ENCODE measurements around the gene PHLPP1.

PHLPP1 gene

GRCh38 chr18:62959481-62959880 is 244.1 kb downstream of the PHLPP1 start:
- Histone ChIP-seq H3K9me3 (ENCODE audit: control insufficient read depth in 1 of 2, low read length in 2 of 2) (no peaks in the 10 kb centered on the region), H3K9ac (ENCODE audit: low read depth in 1 of 2, low read length in 2 of 2) (no peak overlapping the region), H3K27me3 (ENCODE audit: control insufficient read depth in 1 of 2, insufficient read depth in 2 of 2, low read length in 2 of 2) (no peaks in the 10 kb centered on the region), H3K36me3 (ENCODE audit: control insufficient read depth in 1 of 2, insufficient read depth in 2 of 2, low read length in 2 of 2) (peaks cover 9 to 20% of the 10 kb centered on the region in 2 donors), H3K4me1 (ENCODE audit: control insufficient read depth in 1 of 2, insufficient read depth in 2 of 2, low read length in 2 of 2) (peaks cover 0 to 11% of the 10 kb centered on the region in 2 donors), H3K27ac (ENCODE audit: low read depth, low read length) (no peak overlapping the region), H3K4me3 (ENCODE audit: low read depth in 1 of 2, low read length in 2 of 2) (no peak overlapping the region)

DNA sequence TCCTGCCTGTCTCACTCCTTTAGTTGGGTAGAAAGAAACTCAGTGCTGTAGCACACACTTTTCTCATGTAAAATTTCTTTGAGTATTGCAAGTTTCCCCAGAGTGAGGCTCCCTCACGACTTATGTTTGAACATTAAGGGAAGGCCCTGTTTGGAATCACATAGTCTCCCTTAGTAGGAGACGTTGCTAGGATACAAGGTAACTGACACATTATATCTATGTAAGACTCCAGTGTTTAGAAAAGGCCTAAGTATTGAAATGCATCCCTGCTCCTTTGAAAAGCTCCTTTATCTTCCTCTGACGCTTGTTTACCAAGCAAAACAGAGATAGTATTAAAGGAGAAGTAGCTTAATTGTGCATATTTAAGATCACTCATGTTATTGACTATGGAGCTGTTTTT is 248.2 kb downstream of the PHLPP1 start:
- Histone ChIP-seq H3K27ac (ENCODE audit: low read depth, low read length) (no peak overlapping the region), H3K27me3 (ENCODE audit: control insufficient read depth in 1 of 2, insufficient read depth in 2 of 2, low read length in 2 of 2) (no peaks in the 10 kb centered on the region), H3K4me3 (ENCODE audit: low read depth in 1 of 2, low read length in 2 of 2) (no peak overlapping the region), H3K9ac (ENCODE audit: low read depth in 1 of 2, low read length in 2 of 2) (no peak overlapping the region), H3K36me3 (ENCODE audit: control insufficient read depth in 1 of 2, insufficient read depth in 2 of 2, low read length in 2 of 2) (peaks cover 5 to 7% of the 10 kb centered on the region in 2 donors), H3K4me1 (ENCODE audit: control insufficient read depth in 1 of 2, insufficient read depth in 2 of 2, low read length in 2 of 2) (peaks cover 0 to 11% of the 10 kb centered on the region in 2 donors), H3K9me3 (ENCODE audit: control insufficient read depth in 1 of 2, low read length in 2 of 2) (no peaks in the 10 kb centered on the region)

DNA sequence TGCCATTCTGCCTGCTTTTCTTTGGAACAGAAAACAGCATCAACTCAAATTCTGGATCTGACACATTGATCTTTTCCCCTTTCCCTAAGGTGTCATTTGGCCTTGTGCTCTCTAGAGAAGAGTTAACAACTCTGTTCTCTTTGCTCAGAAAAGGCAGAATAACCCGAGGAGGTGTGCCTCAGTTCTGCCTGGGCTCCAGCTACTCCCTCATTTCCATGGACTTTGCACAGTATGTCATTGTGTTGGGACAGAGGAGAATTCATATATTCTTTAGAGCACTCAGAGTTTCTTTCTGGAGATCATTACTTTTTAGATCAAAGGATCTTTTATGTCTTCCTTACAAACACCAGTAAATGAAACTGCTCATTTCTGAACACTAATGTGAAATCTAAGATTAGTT is 249.1 kb downstream of the PHLPP1 start:
- H3K4me3 ChIP-seq (ENCODE audit: low read depth in 1 of 2, low read length in 2 of 2) = no peak overlapping the region
- H3K27ac ChIP-seq (ENCODE audit: low read depth, low read length) = no peak overlapping the region
- peaks cover 0 to 11% of the 10 kb centered on the region in 2 donors for H3K4me1 ChIP-seq (ENCODE audit: control insufficient read depth in 1 of 2, insufficient read depth in 2 of 2, low read length in 2 of 2)
- no peaks in the 10 kb centered on the region for H3K9me3 ChIP-seq (ENCODE audit: control insufficient read depth in 1 of 2, low read length in 2 of 2)
- H3K27me3 ChIP-seq (ENCODE audit: control insufficient read depth in 1 of 2, insufficient read depth in 2 of 2, low read length in 2 of 2) = no peaks in the 10 kb centered on the region
- H3K36me3 ChIP-seq (ENCODE audit: control insufficient read depth in 1 of 2, insufficient read depth in 2 of 2, low read length in 2 of 2) = peaks cover 0 to 3% of the 10 kb centered on the region in 2 donors
- no peak overlapping the region for H3K9ac ChIP-seq (ENCODE audit: low read depth in 1 of 2, low read length in 2 of 2)

DNA sequence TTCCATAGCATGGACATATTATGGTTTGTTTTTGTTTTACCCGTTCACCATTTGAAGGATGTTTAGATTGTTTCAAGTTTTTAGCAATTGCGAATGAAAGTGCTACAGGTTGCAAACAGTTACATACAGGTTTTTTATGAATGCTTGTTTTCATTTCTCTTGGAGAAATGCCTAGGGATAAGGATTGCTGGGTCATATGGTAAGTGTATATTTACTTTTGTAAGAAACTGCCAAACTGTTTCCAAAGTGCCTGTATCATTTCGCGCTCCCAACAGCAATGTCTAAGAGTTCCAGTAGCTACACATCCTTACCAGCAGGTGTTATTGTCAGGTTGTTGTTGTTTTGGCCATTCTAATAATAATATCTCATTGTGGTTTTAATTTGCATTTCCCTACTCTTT is 251.7 kb downstream of the PHLPP1 start:
- no peaks in the 10 kb centered on the region for H3K27me3 ChIP-seq (ENCODE audit: control insufficient read depth in 1 of 2, insufficient read depth in 2 of 2, low read length in 2 of 2)
- no peak overlapping the region for H3K27ac ChIP-seq (ENCODE audit: low read depth, low read length)
- H3K9ac ChIP-seq (ENCODE audit: low read depth in 1 of 2, low read length in 2 of 2) = no peak overlapping the region

DNA sequence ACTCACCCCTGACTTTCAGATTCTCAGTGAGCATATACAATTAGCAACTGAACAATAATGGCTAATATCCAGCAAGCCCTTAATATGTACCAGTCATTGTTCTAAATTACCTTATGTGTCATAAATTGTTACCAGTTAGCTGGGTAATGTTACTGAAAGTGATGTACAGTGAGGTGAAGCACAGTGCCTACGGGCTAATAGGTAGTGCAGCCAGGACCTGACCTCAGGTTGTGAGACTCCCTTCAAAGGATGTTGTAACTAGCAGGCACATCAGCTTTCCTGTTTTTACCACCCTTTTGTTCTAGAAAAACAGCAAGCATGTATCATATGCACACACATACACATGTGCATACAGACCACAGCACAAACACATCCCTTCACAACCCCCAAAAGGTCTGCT is 258.3 kb downstream of the PHLPP1 start:
- Histone ChIP-seq H3K4me1 (ENCODE audit: control insufficient read depth in 1 of 2, insufficient read depth in 2 of 2, low read length in 2 of 2) (no peaks in the 10 kb centered on the region), H3K4me3 (ENCODE audit: low read depth in 1 of 2, low read length in 2 of 2) (no peak overlapping the region), H3K27me3 (ENCODE audit: control insufficient read depth in 1 of 2, insufficient read depth in 2 of 2, low read length in 2 of 2) (no peaks in the 10 kb centered on the region), H3K27ac (ENCODE audit: low read depth, low read length) (no peak overlapping the region), H3K9ac (ENCODE audit: low read depth in 1 of 2, low read length in 2 of 2) (no peak overlapping the region), H3K9me3 (ENCODE audit: control insufficient read depth in 1 of 2, low read length in 2 of 2) (no peaks in the 10 kb centered on the region), H3K36me3 (ENCODE audit: control insufficient read depth in 1 of 2, insufficient read depth in 2 of 2, low read length in 2 of 2) (peaks cover 13 to 43% of the 10 kb centered on the region in 2 donors)

More for the DNA sequence above, 251.7 kb downstream of the PHLPP1 start:
- H3K4me3 ChIP-seq (ENCODE audit: low read depth in 1 of 2, low read length in 2 of 2) = no peak overlapping the region
- peaks cover 0 to 4% of the 10 kb centered on the region in 2 donors for H3K36me3 ChIP-seq (ENCODE audit: control insufficient read depth in 1 of 2, insufficient read depth in 2 of 2, low read length in 2 of 2)
- H3K9me3 ChIP-seq (ENCODE audit: control insufficient read depth in 1 of 2, low read length in 2 of 2) = no peaks in the 10 kb centered on the region
- H3K4me1 ChIP-seq (ENCODE audit: control insufficient read depth in 1 of 2, insufficient read depth in 2 of 2, low read length in 2 of 2) = peaks cover 0 to 11% of the 10 kb centered on the region in 2 donors

- H3K36me3 ChIP-seq (ENCODE audit: control insufficient read depth in 1 of 2, insufficient read depth in 2 of 2, low read length in 2 of 2) = peaks cover 13 to 46% of the 10 kb centered on the region in 2 donors
- no peaks in the 10 kb centered on the region for H3K27me3 ChIP-seq (ENCODE audit: control insufficient read depth in 1 of 2, insufficient read depth in 2 of 2, low read length in 2 of 2)
- H3K4me1 ChIP-seq (ENCODE audit: control insufficient read depth in 1 of 2, insufficient read depth in 2 of 2, low read length in 2 of 2) = no peaks in the 10 kb centered on the region
- H3K9ac ChIP-seq (ENCODE audit: low read depth in 1 of 2, low read length in 2 of 2) = no peak overlapping the region
- H3K27ac ChIP-seq (ENCODE audit: low read depth, low read length) = no peak overlapping the region
- H3K4me3 ChIP-seq (ENCODE audit: low read depth in 1 of 2, low read length in 2 of 2) = no peak overlapping the region
- H3K9me3 ChIP-seq (ENCODE audit: control insufficient read depth in 1 of 2, low read length in 2 of 2) = no peaks in the 10 kb centered on the region
These were observed 259.0 kb downstream of the PHLPP1 start for GRCh38 chr18:62974388-62974787.

DNA sequence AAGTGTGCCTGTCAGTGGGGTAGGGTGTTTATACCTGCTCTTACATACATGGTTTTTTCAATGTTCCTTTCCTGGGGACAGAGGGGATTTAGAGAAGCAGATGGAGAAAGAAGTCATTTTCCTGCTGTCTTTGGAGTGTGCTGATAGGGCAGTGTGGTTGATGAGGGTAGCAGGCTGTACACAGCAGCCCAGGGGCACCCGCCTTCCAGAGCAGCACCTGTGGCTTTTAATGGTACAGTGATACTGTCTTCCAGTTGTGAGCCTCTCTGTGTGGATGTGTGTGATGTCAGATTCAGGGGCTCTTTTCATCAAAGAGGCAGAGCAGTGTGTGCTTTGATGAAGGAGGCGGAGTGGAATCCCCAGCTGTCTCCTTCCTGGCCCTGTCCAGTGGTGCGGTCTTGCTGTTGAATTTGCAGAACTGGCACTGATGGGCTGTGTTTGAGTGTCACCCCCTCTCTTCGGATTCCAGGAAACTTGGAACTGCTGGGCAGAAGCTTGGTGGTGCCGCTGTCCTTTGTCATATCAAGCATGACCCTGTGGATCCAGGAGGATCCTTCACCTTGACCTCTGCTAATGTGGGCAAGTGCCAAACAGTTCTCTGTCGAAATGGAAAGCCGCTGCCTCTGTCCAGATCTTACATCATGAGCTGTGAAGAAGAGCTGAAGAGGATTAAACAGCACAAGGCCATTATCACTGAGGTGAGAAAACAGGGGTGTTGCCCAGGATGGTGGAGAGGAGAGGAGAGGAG is 259.8 kb downstream of the PHLPP1 start:
- no peak overlapping the region for H3K27ac ChIP-seq (ENCODE audit: low read depth, low read length)
- H3K9ac ChIP-seq (ENCODE audit: low read depth in 1 of 2, low read length in 2 of 2) = no peak overlapping the region
- peaks cover 13 to 47% of the 10 kb centered on the region in 2 donors for H3K36me3 ChIP-seq (ENCODE audit: control insufficient read depth in 1 of 2, insufficient read depth in 2 of 2, low read length in 2 of 2)
- no peaks in the 10 kb centered on the region for H3K4me1 ChIP-seq (ENCODE audit: control insufficient read depth in 1 of 2, insufficient read depth in 2 of 2, low read length in 2 of 2)
- no peak overlapping the region for H3K4me3 ChIP-seq (ENCODE audit: low read depth in 1 of 2, low read length in 2 of 2)
- H3K27me3 ChIP-seq (ENCODE audit: control insufficient read depth in 1 of 2, insufficient read depth in 2 of 2, low read length in 2 of 2) = no peaks in the 10 kb centered on the region
- no peaks in the 10 kb centered on the region for H3K9me3 ChIP-seq (ENCODE audit: control insufficient read depth in 1 of 2, low read length in 2 of 2)

- Histone ChIP-seq H3K9ac (ENCODE audit: low read depth in 1 of 2, low read length in 2 of 2) (no peak overlapping the region), H3K27me3 (ENCODE audit: control insufficient read depth in 1 of 2, insufficient read depth in 2 of 2, low read length in 2 of 2) (no peaks in the 10 kb centered on the region), H3K4me1 (ENCODE audit: control insufficient read depth in 1 of 2, insufficient read depth in 2 of 2, low read length in 2 of 2) (no peaks in the 10 kb centered on the region), H3K9me3 (ENCODE audit: control insufficient read depth in 1 of 2, low read length in 2 of 2) (no peaks in the 10 kb centered on the region), H3K4me3 (ENCODE audit: low read depth in 1 of 2, low read length in 2 of 2) (no peak overlapping the region), H3K36me3 (ENCODE audit: control insufficient read depth in 1 of 2, insufficient read depth in 2 of 2, low read length in 2 of 2) (peaks cover 13 to 48% of the 10 kb centered on the region in 2 donors), H3K27ac (ENCODE audit: low read depth, low read length) (no peak overlapping the region)
These were observed 260.4 kb downstream of the PHLPP1 start for GRCh38 chr18:62975785-62976184.

- no peaks in the 10 kb centered on the region for H3K27me3 ChIP-seq (ENCODE audit: control insufficient read depth in 1 of 2, insufficient read depth in 2 of 2, low read length in 2 of 2)
- H3K4me1 ChIP-seq (ENCODE audit: control insufficient read depth in 1 of 2, insufficient read depth in 2 of 2, low read length in 2 of 2) = no peaks in the 10 kb centered on the region
- H3K9me3 ChIP-seq (ENCODE audit: control insufficient read depth in 1 of 2, low read length in 2 of 2) = no peaks in the 10 kb centered on the region
- peaks cover 13 to 51% of the 10 kb centered on the region in 2 donors for H3K36me3 ChIP-seq (ENCODE audit: control insufficient read depth in 1 of 2, insufficient read depth in 2 of 2, low read length in 2 of 2)
- no peak overlapping the region for H3K27ac ChIP-seq (ENCODE audit: low read depth, low read length)
- no peak overlapping the region for H3K9ac ChIP-seq (ENCODE audit: low read depth in 1 of 2, low read length in 2 of 2)
- H3K4me3 ChIP-seq (ENCODE audit: low read depth in 1 of 2, low read length in 2 of 2) = no peak overlapping the region
These were observed 260.9 kb downstream of the PHLPP1 start for GRCh38 chr18:62976227-62976626.

- Histone ChIP-seq H3K4me3 (ENCODE audit: low read depth in 1 of 2, low read length in 2 of 2) (no peak overlapping the region), H3K27ac (ENCODE audit: low read depth, low read length) (no peak overlapping the region), H3K4me1 (ENCODE audit: control insufficient read depth in 1 of 2, insufficient read depth in 2 of 2, low read length in 2 of 2) (peaks cover 0 to 2% of the 10 kb centered on the region in 2 donors), H3K9me3 (ENCODE audit: control insufficient read depth in 1 of 2, low read length in 2 of 2) (no peaks in the 10 kb centered on the region), H3K27me3 (ENCODE audit: control insufficient read depth in 1 of 2, insufficient read depth in 2 of 2, low read length in 2 of 2) (no peaks in the 10 kb centered on the region), H3K9ac (ENCODE audit: low read depth in 1 of 2, low read length in 2 of 2) (no peak overlapping the region), H3K36me3 (ENCODE audit: control insufficient read depth in 1 of 2, insufficient read depth in 2 of 2, low read length in 2 of 2) (peaks cover 13 to 45% of the 10 kb centered on the region in 2 donors)
These were observed 262.2 kb downstream of the PHLPP1 start for GRCh38 chr18:62977512-62977911.

All from duodenal mucosa (tissue), 2 donors.